ENCODE measurements around the gene ABCA2.
A peak's percentile ranks its signal among the peaks of the same experiment; 100 is the strongest.
"Not testable (repeated sequence)": the region's sequence is repeated elsewhere in the genome, so short reads cannot be mapped to it uniquely, and the experiment has no call there.

ABCA2 gene

DNA sequence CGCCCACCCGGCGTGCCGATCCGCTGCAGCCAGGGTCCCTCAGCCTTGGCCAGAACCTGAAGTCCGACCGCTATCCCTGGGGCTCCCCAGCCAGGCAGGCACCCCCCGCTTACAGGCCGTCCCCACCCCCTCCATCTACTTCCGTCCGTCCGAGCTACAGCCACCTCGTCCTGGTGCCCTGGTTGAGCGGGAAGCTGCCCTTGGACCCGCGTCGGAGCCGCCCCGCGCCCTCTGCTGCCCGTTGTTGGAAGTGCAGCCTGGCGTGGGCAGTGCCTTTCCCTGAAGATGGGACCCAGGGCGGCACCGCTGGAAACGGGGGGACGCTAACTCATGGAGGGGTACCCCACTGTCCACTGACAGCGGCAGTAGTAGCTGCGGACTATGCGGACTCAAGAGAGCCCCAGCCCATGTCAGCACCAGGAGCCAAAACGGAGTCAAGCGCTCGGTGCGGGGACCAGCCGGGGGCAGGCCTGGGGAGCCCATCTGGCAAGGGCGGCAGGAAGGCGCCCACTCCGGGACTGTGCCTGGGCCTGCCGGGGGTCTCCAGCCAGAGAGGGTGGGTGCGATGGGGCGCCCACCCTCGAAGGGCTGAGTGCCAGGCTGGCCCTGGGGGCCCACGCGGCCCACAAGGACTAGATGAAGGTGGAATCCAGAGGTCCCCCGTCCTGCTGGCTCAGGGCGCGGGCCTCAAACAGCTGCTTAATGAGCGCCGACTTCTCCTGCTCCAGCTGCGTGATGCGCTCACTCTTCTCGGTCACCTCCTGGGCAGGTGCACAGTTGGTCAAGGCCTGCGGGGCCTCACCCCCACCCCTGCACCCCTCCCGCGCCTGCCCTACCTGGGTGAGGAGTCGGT lies 36.2 kb upstream of the ABCA2 start:
- DNase-seq = peak; percentile 24 to 61 (median 42)

DNA sequence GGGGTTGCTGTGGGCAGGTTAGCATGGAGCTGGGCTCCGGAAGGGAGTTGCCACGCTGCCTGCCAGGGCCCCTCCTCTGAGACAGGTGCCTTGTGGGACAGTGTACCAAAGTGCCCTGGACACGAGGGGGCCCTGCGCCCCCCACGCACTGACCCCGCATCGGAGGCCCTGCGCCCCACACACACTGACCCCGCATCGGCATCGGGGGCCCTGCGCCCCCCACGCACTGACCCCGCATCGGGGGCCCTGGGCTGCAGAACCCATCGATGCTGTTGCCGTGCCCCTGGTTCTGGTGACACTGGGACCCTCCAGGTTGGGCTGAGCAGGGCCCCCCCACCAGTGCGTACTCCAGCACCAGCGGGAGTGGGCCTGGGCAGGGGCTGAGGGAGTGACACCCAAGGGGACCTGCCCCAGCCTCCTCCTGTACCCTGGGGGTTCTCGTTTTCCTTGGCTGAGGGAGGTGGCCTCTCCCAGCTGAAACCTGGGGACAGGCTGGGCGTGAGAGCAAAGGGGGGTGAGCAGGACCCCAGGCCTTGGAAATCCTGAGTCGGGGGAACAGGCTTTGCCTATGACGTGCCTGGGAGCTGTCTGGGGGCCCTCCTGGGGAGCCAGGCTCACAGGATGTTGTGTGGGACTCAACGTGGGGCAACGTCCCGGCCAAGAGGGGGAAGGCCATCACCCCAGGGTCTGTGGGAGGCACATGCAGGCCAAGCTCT lies 35.4 kb upstream of the ABCA2 start:
- DNase-seq = no peak

DNA sequence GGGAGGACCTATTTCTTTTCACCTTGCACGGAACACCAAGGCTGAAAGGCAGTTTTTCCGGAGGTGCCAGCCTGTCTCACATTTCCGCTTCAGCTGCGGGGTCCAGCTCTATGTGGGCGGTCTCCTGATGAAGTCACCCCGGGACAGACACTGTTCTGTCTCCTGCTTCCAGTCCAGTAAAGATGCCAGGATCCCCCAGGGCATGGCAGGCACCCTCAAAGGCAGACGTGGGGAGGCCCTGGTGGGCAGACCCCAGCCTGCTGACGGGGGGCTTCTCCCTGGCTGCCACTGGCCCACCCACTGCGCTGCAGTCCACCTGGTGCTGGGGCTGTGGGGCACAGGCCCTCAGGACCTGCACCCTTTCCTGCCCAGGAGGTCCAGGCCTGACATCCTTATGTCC lies 34.8 kb upstream of the ABCA2 start:
- DNase-seq = not testable (repeated sequence)

DNA sequence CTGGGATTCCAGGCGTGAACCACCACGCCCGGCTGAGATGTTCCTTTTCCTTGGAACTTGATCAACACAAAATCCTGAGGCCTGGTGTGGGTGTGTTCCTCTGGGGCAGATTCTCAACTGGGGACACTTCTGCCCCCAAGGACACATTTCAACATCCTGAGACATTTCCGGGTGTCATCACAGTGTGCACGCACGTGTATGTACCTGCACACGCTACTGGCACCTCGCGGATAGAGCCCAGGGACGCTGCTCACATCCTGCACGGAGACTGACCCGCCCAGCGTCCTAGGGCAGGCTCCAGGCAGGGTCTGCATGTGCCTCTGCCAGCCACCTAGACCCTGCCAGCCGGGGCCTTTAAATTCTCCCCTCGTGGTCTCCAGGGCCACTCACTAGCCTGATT lies 34.3 kb upstream of the ABCA2 start:
- DNase-seq = no peak

DNA sequence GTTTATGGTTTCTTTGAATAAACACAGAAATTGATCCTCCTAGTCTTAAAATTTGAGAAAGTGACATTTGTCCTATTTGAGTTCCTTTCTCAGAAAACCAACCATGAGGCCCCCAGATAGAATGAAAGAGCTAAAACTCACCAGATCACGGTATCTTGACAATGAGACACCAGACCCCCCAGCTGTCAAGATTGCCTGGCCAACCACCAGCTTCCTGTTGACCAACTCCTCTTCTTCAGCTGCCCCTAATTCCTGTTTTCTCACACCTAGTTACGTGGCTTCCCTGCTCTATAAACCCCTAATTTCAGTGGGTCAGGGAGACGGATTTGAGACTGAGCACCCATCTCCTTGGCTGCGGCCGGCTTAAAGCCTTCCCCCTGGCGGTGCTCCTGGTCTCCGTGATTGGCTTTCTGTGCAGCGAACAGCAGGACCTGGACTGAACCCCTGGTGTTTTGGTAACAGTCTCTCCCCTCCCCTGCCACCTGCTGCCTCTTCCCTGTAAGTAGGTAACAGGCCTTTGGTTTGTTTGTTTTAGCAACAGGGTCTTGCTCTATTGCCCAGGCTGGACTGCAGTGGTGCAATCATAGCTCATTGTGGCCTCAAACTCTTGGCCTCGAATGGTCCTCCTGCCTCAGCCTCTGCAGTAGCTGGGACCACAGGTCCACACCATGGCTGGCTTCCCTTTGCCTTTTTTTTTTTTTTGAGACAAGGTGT lies 30.6 kb upstream of the ABCA2 start:
- DNase-seq = no peak

DNA sequence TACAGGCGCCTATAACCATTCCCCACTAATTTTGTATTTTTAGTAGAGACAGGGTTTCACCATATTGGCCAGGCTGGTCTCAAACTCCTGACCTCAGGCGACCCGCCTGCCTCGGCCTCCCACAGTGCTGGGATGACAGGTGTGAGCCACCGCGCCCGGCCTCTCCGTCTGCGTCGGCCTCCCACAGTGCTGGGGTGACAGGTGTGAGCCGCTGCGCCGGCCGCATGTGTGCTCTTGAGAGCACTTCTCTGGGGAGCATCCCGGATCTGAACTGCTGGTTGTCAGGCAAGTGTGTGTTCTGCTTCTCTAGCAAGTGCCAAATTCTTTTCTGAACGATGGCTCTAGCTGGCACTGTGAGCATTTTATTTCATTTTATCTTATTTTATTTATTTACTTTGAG lies 29.5 kb upstream of the ABCA2 start:
- no peak for DNase-seq

DNA sequence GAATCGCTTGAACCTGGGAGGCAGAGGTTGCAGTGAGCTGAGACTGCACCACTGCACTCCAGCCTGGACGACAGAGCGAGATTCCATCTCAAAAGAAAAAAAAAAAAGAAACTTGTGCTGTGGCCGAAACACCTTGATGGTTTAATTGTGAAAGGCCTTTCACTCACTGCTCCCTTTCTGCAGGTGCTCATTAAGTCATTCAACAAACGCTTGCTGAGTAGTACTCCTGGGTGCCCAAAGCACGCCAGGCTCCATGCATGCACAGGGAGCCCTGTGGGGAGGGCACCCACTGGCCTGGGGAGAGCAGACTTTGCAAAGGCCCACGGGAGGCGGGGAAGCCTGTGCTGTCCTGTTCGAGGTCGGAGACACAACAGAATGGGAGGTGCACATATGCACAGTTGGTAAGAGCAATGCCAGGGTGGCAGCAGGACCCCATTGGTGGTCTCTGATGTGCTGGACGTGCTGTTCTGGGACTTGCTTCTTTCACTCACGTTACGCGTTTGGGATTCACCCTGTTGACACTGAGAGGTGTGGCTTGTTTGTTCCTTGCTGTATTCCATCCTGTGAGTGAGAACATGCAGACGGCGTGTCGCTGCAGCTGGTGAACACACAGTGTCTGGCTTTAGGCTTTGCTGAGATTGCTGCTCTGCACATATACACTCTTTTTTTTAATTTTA lies 28.8 kb upstream of the ABCA2 start:
- DNase-seq = no peak

DNA sequence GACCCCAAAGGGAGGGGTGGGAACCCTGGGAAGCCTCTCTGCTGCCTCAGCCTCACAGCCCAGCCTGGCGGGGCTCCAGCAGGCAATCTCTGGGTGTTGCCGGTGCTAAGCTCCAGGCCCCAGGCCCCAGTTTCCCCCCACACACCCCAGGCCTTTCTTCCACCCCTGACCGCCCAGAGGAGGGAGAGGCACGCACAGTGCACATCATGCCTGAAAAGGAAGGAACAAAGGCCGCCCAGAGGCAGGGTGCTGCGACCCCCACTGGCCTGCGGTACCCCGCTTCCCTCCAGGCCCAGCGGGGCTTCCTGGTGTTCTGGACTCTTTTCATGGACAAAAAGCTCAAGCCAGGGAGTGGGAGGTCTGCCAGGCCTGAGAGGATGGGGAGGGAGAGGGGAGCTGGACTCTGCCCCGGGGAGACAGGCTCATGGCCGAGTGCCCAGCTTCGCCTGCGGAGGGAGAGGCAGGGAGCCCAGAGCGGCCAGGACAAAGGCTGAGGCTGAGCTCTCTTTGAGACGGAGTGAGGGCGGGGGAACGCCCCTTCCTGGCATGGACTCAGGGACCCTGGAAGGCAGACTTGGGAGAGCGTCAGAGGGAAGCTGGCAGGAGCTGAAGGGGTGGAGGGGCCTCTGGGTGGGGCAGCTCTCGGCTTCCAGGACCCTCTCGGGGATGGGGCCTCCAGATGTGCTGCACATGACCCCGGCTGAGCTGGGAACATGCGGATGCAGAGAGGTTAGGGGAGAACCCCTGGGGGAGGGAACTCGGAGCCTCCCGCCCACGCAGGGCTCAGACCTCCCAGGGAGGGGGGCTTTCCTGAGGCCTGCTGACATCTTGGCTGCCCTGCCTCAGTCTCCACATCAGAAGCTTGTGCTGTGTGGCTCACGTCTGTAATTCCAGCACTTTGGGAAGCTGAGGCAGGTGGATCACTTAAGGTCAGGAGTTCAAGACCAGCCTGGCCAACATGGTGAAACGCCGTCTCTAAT lies 27.6 kb upstream of the ABCA2 start:
- no peak for DNase-seq

DNA sequence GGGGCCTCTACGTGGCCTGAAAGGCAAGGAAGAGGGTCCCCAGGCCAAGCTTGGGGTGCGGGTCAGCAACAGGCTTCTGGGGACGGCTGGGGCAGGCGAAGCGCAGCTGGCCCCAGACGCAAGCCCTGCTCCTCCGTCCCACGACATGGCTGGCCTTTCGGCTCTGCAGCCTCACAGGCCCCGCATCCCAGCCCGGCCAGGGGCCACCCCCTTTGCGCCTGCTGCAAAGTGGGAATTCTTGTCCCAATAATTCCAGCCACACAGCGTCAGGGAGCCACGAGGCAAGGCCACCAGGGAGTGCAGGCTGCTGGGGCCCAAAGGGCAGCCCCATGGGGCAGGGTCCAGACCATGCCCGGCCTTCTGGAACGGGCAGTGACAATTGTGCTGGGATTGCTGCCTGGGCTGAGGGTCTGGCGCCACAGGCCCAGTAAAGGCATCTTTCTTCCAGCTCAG lies 26.9 kb upstream of the ABCA2 start:
- DNase-seq = no peak

DNA sequence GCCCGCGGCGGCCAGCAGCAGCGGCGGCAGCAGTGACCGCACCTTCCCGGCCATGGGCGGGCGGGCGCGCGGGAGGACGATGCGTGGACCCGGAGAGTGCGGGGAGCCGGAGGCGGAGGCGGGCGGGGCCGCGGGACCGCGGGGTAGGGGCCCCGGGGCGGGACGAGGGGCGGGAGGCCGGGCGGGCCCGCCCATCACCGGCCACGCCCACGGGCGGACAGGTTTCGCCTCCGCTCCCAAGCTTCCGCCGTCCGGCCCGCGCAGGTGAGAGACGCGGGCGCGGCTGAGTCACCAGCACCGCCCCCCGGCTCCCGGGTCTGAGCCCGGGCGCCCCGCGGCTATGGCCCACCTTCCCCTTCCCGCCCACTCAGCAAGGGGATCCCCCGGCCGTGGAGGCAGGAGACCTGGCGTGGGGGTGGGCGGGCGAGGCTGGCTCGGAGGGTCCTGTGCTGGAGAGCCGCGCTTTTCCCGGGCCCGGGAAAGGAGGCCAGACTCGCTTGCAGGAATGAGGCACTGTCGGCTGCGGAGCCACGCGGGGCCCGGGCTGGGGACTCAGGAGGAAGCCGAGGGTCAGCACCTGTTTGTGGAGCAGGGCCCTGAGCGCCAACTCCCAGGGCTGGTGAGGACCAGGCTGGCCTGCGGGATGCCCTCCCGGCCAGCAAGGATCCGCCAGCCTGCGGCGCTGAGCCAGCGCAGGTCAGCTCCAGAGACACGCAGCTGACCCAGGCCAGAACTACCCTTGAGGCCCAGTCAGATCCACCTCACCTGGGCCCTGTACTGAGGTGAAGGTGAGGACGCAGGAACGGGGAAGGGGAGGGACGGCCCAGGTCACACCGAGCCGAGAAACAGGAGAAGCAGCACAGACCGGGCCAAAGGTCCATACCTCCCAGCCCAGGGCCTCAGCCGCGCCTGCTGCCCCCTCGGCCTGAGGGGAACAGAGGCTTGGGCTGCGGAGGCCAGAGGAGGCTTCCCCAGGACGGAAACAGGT lies 26.2 kb upstream of the ABCA2 start, which contains the start of gene ENTPD2:
Gene ENTPD2, minus strand, starts transcription at position 118 of the 988 bp plus-strand sequence. Its CDS starts 64 bp downstream, at position 54.
- DNase-seq = peak in 1 of 5 experiments; percentile 34

DNA sequence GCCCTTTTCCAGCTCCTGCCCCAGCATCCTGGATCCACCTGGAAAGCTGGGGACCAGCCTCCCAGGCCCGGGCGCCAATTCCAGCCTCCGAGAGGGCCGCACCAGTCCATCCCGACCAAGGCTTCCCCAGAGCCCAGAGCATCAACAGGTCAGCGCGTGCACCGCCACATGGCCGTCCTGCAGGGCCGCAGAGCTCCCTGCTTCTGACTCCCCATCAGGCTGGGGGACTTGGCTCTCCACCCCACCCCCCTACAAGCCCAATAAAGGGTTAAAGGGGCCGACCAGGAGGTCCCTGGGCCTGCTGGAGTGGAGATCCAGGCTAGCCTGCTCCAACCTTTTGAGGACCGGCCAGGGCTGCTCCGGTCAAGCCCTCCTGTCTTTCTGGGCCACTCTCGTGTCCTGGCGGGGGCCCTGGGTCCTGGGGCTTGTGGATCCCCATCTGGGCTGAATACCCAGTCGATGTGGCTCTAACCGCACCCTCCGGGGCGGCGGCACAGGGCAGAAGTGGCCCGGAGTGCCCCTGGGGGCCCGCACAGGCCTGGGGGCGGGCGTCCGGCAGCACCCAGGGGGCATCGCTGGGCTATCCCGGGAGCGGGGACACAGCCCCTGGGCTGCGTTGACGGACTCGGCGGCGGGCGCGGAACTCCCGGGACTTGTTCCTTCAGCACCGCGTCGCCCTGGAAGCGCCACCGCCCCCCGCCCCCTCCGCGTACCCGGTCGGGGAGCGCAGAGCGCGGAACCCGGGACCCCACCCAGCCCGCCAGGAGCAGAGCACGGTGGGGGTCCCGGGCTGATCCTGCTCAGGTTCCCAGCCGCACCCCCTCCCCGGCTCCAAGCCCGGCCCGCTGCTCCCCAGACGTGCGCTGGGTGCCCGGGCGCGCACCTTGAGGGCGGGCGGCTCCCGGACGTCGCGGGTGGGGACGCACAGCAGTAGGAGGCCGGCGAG lies 25.2 kb upstream of the ABCA2 start:
- DNase-seq = no peak

DNA sequence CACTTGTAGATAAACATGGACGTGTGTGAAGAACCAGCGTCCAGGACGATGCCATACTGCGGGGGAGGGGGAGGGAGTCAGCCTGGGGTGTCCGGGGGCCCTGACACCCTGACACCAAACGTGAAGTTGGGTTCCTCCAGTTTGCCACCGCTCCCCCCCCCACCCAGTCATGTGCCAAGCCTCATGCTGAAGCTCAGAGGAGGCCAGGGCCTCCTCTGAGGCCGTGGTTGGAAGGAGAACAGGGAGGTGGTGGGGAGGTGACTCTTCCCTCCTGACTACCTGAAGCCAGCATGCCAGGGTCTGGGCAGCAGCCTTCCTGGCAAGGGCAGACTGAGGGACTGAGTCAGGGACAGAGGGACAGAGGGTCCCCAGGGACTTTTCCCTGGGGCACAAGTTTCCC lies 24.3 kb upstream of the ABCA2 start:
- DNase-seq = no peak

DNA sequence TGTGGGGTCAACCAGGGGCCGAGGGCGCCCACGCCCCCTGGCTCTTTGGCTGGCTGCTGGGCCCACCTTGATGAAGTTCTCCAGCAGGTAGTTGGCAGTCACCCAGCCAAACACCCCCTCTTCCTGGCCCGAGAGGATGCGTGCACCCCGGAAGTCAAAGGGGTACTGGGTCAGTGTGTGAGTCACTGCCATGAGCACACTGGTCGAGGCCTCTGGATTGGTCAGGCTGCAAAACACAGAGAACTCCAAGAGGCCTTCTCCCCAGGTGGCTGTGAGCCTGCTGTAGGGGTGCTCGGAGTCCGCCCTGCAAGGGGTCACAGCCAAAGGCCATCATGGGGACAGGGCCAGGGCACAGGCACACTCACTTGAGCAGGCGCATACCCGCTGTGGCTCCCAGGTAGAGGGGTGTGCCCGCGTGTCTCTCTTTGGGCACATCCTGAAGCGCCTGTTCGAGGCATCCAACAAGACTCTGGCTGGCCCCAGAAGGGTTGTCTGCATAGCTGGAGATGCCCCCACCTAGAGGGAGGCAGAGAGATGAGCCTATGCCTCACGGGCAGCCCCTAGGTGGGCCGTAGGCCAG lies 23.2 kb upstream of the ABCA2 start:
- DNase-seq = no peak

DNA sequence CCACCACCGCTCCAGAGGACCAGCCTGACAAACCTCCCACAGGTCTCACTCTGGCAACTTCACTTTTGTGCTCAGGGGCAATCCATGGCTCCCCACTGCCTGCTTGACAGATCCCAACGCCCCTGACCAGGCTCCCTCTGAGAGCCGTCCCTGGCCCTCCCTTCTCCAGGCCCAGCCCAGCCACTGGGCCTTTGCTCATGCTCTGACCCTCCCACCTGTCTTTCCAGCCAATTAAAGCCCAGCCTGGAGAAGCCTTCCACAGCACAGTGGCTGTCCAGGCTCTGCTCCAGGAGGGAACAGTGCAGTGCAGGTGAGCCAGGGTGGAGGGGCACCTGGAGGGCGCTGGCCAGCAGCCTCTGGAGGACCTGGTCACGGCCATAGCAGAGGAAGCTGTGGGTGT lies 22.5 kb upstream of the ABCA2 start:
- DNase-seq = no peak

DNA sequence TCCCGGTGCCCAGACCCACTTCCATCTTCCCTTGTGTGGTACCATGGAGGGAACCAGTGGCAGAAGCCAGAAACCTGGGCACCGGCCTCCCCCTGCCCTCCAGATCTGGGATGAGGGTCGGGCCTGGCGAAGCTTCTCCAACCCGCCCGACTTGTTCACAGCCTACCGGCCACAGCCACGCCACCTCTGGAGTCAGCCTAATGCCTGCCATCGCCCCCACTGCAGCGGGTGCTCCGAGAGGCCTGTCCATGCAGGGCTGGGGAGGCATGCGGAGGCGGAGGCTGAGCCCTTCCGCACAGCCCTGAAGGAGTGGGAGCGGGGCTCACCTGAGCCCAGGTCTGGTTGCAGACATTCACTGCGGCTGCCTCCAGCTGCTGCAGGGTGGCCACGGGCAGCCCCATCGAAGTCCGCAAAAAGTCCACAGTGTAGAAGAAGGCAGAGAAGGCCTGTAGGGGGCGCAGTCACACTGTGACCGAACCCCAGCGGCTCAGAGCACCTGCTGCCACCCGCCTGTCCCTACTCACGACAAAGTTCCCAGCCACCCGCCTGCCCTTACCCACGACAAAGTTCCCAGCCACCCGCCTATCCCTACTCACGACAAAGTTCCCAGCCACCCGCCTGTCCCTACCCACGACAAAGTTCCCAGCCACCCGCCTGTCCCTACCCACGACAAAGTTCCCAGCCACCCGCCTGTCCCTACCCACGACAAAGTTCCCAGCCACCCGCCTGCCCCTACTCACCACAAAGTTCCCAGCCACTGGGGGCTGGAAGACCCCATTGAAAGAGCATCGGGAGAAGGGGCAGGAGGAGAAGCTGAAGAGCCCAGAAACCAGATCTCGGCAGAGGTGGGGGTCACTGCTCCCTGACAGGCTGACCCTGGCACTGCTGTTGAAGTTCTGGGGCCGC lies 21.8 kb upstream of the ABCA2 start:
- peak in 3 of 5 experiments; percentile 36 to 68 (median 52) for DNase-seq

DNA sequence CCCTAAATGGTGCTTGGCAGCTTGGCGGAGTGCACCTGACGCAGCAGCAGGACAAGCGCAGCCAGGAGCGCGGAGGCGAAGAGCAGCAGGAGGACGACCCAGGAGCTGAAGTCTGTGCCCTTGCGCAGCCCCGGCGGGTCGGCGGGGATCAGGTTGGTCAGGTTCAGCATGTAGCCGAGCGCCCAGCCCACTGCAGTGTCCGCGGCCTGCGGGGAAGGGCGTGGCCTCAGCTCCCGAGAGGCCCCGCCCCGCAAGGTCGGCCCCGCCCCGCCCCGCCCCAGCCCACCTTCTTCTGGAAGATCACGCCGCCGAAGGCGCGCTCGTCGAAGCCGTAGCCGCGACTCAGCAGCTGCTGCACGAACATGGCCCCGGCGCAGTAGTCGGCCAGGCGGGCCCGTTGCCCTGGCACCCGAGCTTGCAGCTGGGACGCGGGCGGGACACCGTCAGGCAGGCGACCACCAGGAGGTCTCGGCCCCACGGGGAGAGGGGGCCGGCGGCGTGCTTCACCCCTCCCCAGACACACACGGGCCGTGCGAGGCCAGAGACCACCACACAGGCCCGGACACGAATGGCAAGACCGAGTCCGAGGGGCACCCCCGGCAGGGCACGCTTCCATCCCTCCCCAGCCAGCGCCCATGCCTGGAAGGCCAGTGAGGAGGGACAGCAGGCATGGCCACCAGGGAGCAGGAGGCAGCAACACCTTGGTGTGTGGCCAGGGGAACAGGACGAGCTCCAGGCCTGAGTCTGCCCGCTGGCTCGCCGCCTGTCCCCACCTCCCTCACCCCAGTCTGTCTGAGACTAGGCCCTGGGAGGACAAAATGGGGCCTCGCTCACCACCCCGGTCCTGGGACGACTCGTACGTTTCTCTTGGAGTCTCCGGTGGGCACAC lies 20.9 kb upstream of the ABCA2 start:
- DNase-seq = no peak

Measured in T-helper 2 cell (primary cell).